Keratinocyte (primary cell): ENCODE results near the gene HPS1.

Experiments used
- EZH2 ChIP-seq: IDR thresholded peaks from one replicate; pipeline ENCODE4 v1.6.1; 2012; ENCODE audit warnings: inconsistent platforms, mild to moderate bottlenecking, low read length, moderate library complexity
- TF ChIP-seq, protein P1 (sequence below), 3 experiments: IDR thresholded peaks in 1 of 3; conservative IDR thresholded peaks in 1 of 3; optimal IDR thresholded peaks in 1 of 3; 2 replicates in 2 of 3; 3 replicates in 1 of 3; pipeline versions ENCODE3 to v1.5.1; 2011; ENCODE audit warnings: low read length in 3 of 3, mild to moderate bottlenecking in 3 of 3, moderate library complexity in 2 of 3, control low read depth in 1 of 3, inconsistent platforms in 1 of 3; ENCODE audit not compliant: insufficient read depth in 2 of 3; ENCODE audit errors: extremely low read depth in 1 of 3

- TF ChIP-seq, protein P1, sequence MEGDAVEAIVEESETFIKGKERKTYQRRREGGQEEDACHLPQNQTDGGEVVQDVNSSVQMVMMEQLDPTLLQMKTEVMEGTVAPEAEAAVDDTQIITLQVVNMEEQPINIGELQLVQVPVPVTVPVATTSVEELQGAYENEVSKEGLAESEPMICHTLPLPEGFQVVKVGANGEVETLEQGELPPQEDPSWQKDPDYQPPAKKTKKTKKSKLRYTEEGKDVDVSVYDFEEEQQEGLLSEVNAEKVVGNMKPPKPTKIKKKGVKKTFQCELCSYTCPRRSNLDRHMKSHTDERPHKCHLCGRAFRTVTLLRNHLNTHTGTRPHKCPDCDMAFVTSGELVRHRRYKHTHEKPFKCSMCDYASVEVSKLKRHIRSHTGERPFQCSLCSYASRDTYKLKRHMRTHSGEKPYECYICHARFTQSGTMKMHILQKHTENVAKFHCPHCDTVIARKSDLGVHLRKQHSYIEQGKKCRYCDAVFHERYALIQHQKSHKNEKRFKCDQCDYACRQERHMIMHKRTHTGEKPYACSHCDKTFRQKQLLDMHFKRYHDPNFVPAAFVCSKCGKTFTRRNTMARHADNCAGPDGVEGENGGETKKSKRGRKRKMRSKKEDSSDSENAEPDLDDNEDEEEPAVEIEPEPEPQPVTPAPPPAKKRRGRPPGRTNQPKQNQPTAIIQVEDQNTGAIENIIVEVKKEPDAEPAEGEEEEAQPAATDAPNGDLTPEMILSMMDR (optimal IDR thresholded peaks at IDR 0.05 in 1 of 3, IDR thresholded peaks at IDR 0.05 in 1 of 3, conservative IDR thresholded peaks at IDR 0.05 in 1 of 3; ENCODE audit: extremely low read depth in 1 of 3, insufficient read depth in 2 of 3, low read length in 3 of 3), result peak in 1 of 3 experiments; percentile 16
- TF ChIP-seq EZH2, result no peak
These were observed at the start of gene HPS1 for GRCh38 chr10:98446661-98447221.
